Measurements from ENCODE around the gene USP27X. TPM values are rescaled to one million over a fixed set of nuclear protein-coding genes. Genes with fewer than 3 reads are reported as not detected.

USP27X gene
- total and polyA plus RNA-seq, 8 donors = 0.72 to 5.7 (median 1.5) TPM

- no peaks in the 10 kb centered on the region for H3K27me3 ChIP-seq
- no peaks in the 10 kb centered on the region for H3K9me3 ChIP-seq
- no peak for TF ChIP-seq CTCF (IDR thresholded peaks at IDR 0.05)
- peak; percentile 39 for FAIRE-seq
- peak; percentile 96 to 98 (median 98) for ATAC-seq
- no peaks in the 10 kb centered on the region for H3K36me3 ChIP-seq
- peak within 1 kb of the TSS; percentile 29 to 53 (median 44) for H3K4me3 ChIP-seq
- intact Hi-C loops (cut with DNase I) = no loop called here
- H3K27ac ChIP-seq = peak within 1 kb of the TSS; percentile 38 to 79 (median 70)
- H3K4me1 ChIP-seq = peaks cover 0 to 4% (median 0%) of the 10 kb centered on the region in 3 donors
- peak; percentile 94 to 99 (median 96) for DNase-seq
- 0 to 28% methylated on average over 80 to 83 of the region's 83 CpGs for WGBS, 2 donors
Observed at GRCh38 chrX:49922291-49923241, 43.3 kb downstream of the USP27X start, which contains the start of gene CLCN5. Gene CLCN5 (plus strand): TSS chrX:49922596. CDS start chrX:49925299, 2,703 bp downstream.

DNA sequence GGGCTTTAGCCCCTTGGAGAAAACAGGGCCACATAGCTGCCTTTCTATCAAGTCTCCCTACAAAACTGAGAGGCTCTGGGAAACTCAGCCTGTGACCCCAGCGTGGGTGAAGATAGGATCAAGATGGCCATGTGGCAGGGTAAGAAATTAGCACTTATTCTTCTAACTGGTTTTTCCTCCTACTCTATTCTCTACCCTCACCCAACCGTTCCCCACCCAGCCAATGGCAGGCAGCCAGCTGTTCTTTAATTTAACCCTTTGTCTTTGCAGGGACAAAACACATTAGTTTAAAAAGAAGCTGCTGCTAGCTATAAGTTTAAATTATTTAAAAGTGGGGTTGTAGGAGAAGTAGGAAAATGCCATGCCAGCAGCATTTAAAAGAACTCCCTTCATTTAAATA, 45.9 kb downstream of the USP27X start:
- FAIRE-seq = no peak
- H3K4me1 ChIP-seq = peaks cover 0 to 4% (median 0%) of the 10 kb centered on the region in 3 donors

DNA sequence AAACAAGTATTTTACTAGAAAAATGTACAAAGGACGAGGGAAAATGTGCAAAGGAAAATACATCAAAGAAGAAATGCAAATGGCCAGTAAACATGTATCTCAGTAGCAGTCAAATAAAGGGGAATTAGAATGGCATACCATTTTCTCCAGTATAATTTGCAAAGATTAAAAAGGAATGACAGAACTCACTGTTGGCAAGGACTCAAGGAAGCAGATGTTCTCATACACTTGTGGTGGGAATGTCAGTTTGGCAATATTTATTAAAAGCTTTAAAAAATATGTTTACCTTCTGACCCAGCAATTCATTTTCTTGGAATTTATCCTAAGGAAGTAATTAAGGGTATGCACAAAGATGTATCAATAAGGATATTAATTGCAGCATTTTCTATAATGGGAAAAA, 50.8 kb downstream of the USP27X start:
- WGBS, 2 donors = 35 to 77% methylated on average over 1 of the region's 1 CpG
- no peak for TF ChIP-seq CTCF (IDR thresholded peaks at IDR 0.05)
- no peak overlapping the region for H3K4me3 ChIP-seq
- H3K27ac ChIP-seq = no peak overlapping the region
- intact Hi-C loops (cut with DNase I) = no loop called here
- FAIRE-seq = peak; percentile 67
- no peaks in the 10 kb centered on the region for H3K27me3 ChIP-seq
- H3K36me3 ChIP-seq = no peaks in the 10 kb centered on the region
- no peaks in the 10 kb centered on the region for H3K9me3 ChIP-seq
- H3K4me1 ChIP-seq = peaks cover 0 to 4% (median 0%) of the 10 kb centered on the region in 3 donors
- ATAC-seq = no peak
- no peak for DNase-seq

More for the DNA sequence above, 45.9 kb downstream of the USP27X start:
- Histone ChIP-seq H3K27ac (no peak overlapping the region), H3K4me3 (no peak overlapping the region), H3K9me3 (no peaks in the 10 kb centered on the region), H3K27me3 (no peaks in the 10 kb centered on the region), H3K36me3 (no peaks in the 10 kb centered on the region)
- intact Hi-C loops (cut with DNase I) = no loop called here
- WGBS, 2 donors = 33 to 47% methylated on average over 2 of the region's 2 CpGs
- DNase-seq (no peak), ATAC-seq (no peak)
- TF ChIP-seq CTCF (IDR thresholded peaks at IDR 0.05) = no peak

Other genes starting within 250 kb of the USP27X start
- gene PAGE1, start 183.5 kb upstream of the USP27X start, total RNA-seq = not detected
- gene PAGE1, start 183.5 kb upstream of the USP27X start, polyA plus RNA-seq = not detected
- not detected for gene PAGE4, start 50.2 kb upstream of the USP27X start, total RNA-seq
- not detected for gene PAGE4, start 50.2 kb upstream of the USP27X start, polyA plus RNA-seq
- gene CLCN5, start 43.1 kb downstream of the USP27X start, total RNA-seq = 1 to 10 TPM; 1.5 to 5.3 (median 2.9) TPM
- 1 to 10 TPM; 1.6 to 2.4 TPM for gene CLCN5, start 43.1 kb downstream of the USP27X start, polyA plus RNA-seq

Data from pancreas (tissue), 10 donors.